Gastroesophageal sphincter (tissue), 4 donors: ENCODE data around the gene ZNRF2. TPM values are rescaled to one million over a fixed set of nuclear protein-coding genes. Genes with fewer than 3 reads are reported as not detected.

Experiments used
- ATAC-seq: fragments of 150-250 bp; one replicate; pipeline ENCODE4 v1.9.1; 2016; ENCODE audit warnings: mild to moderate bottlenecking, moderate library complexity
- H3K27ac ChIP-seq, 4 donors: fragments of 200-600 bp; sonication (generic) in 3 of 4; 1 replicate in 3 of 4; 2 replicates in 1 of 4; pipeline ENCODE4 v1.5.1; 2016 to 2019
- H3K27me3 ChIP-seq: fragments of 200-600 bp; sonication (generic); one replicate; pipeline ENCODE4 v1.5.1; 2019
- H3K36me3 ChIP-seq, 2 donors: fragments of 200-600 bp; sonication (generic); one replicate each; pipeline ENCODE4 v1.5.1; 2019; ENCODE audit warnings: control low read depth in 1 of 2
- H3K4me1 ChIP-seq, 3 donors: fragments of 200-600 bp; sonication (generic); 1 replicate in 2 of 3; 2 replicates in 1 of 3; pipeline ENCODE4 v1.5.1; 2016 to 2019; ENCODE audit warnings: control low read depth in 2 of 3
- H3K4me3 ChIP-seq, 2 donors: fragments of 200-600 bp; sonication (generic); one replicate each; pipeline ENCODE4 v1.5.1; 2019; ENCODE audit warnings: mild to moderate bottlenecking in 1 of 2, moderate library complexity in 1 of 2
- H3K9me3 ChIP-seq, 3 donors: fragments of 200-600 bp; sonication (generic); one replicate each; pipeline ENCODE4 v1.5.1; 2017 to 2019; ENCODE audit warnings: control low read depth in 2 of 3
- CTCF ChIP-seq, 4 experiments: fragments of 200-600 bp in 2 of 4; fragments of 450-650 bp in 2 of 4; sonication (generic) in 1 of 4; IDR thresholded peaks; one replicate each; pipeline ENCODE4 v1.5.1; 2017 to 2019; ENCODE audit warnings: antibody characterized with exemption in 4 of 4, mild to moderate bottlenecking in 2 of 4, moderate library complexity in 2 of 4
- EP300 ChIP-seq: sonication (generic); formaldehyde crosslinking; IDR thresholded peaks from one replicate; pipeline ENCODE4 v1.6.1; 2017; ENCODE audit warnings: antibody characterized with exemption, mild to moderate bottlenecking
- POLR2A ChIP-seq, 2 donors: fragments of 450-650 bp; IDR thresholded peaks; one replicate each; pipeline ENCODE4 v1.6.1; 2017; ENCODE audit warnings: antibody characterized with exemption in 2 of 2, mild to moderate bottlenecking in 2 of 2, moderate library complexity in 1 of 2
- POLR2AphosphoS5 ChIP-seq: sonication (generic); formaldehyde crosslinking; IDR thresholded peaks from one replicate; pipeline ENCODE4 v1.6.1; 2017; ENCODE audit warnings: antibody characterized with exemption
- WGBS, 2 donors: methylation state at CpG; one replicate each; pipeline ENCODE4 v1.1.5; 2018; ENCODE audit warnings: low coverage in 1 of 2; 5-methylcytosine and 5-hydroxymethylcytosine counted together
- total RNA-seq, 4 donors: library from RNA; depleted of rRNA; stranded (reverse); fragments of >200 nt; gene quantifications; one replicate each; pipeline ENCODE4 v1.1.0, GENCODE V29; 2016

Gene ZNRF2
- total RNA-seq, 4 donors from 2014 or later, result 12.5 to 20.9 (median 18.6) TPM

DNA sequence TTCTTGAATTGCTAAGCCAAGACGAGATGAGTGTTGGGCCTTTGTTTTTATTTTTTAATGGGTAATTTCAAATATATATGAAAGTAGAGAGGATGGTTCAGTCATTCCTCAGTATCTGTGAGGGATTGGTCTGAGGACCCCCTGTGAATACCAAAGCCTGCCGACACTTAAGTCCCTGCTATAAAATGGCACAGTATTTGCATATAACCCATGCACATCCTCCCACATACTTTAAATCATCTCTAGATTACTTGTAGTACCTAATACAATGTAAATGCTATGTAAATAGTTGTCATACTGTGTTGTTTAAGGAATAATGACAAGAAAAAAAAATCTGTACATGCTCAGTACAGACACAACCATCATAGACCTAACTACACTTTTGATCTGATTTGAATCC lies 120.8 kb downstream of the ZNRF2 start:
- Histone ChIP-seq H3K27me3 (no peaks in the 10 kb centered on the region), H3K27ac (no peak overlapping the region), H3K4me3 (no peak overlapping the region), H3K36me3 (peaks cover 0 to 12% of the 10 kb centered on the region in 2 donors), H3K4me1 (no peaks in the 10 kb centered on the region), H3K9me3 (no peaks in the 10 kb centered on the region)
- no peak for TF ChIP-seq CTCF (IDR thresholded peaks at IDR 0.05)
- no peak for TF ChIP-seq POLR2AphosphoS5
- no peak for TF ChIP-seq EP300
- TF ChIP-seq POLR2A (IDR thresholded peaks at IDR 0.05), result no peak
- ATAC-seq, result no peak
- WGBS, 2 donors, result 100% methylated on average over 2 of the region's 2 CpGs

GRCh38 chr7:30406664-30407425 lies 122.4 kb downstream of the ZNRF2 start:
- no peaks in the 10 kb centered on the region for H3K9me3 ChIP-seq
- TF ChIP-seq POLR2A (IDR thresholded peaks at IDR 0.05) (no peak), EP300 (no peak), POLR2AphosphoS5 (no peak), CTCF (IDR thresholded peaks at IDR 0.05) (no peak)
- 89 to 95% methylated on average over 7 to 13 of the region's 13 CpGs for WGBS, 2 donors
- H3K36me3 ChIP-seq, result peaks cover 0 to 12% of the 10 kb centered on the region in 2 donors
- no peak overlapping the region for H3K4me3 ChIP-seq
- H3K27me3 ChIP-seq, result no peaks in the 10 kb centered on the region
- ATAC-seq, result no peak
- H3K4me1 ChIP-seq, result no peaks in the 10 kb centered on the region
- no peak overlapping the region for H3K27ac ChIP-seq

DNA sequence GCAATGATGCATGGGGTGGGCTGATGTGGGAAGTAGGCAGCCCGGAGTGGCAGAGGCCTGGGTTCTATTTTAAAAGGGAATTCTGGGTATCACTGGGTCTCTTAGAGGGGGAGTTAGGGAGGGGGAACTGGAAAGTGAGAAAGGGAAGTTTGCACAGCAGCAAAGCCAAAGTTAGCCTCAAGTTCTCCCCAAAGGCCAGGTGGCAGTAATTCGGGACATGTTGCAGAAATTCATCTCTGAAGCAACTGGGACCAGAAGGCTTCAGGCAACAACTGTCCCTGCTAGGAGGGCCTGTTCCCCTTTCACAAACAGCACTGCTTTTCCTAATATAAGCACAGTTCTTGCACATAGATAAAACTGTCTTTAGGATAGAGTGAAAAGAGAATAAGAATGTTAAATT lies 126.8 kb downstream of the ZNRF2 start:
- 72 to 100% methylated on average over 1 to 2 of the region's 2 CpGs for WGBS, 2 donors
- H3K4me1 ChIP-seq, result peaks cover 0 to 9% (median 0%) of the 10 kb centered on the region in 3 donors
- H3K4me3 ChIP-seq, result no peak overlapping the region
- TF ChIP-seq POLR2AphosphoS5 (no peak), POLR2A (IDR thresholded peaks at IDR 0.05) (no peak), EP300 (no peak), CTCF (IDR thresholded peaks at IDR 0.05) (no peak)
- H3K27ac ChIP-seq, result no peak overlapping the region
- H3K36me3 ChIP-seq, result no peaks in the 10 kb centered on the region
- no peaks in the 10 kb centered on the region for H3K9me3 ChIP-seq
- H3K27me3 ChIP-seq, result no peaks in the 10 kb centered on the region
- ATAC-seq, result no peak

GRCh38 chr7:30411897-30412296 lies 127.5 kb downstream of the ZNRF2 start:
- ATAC-seq, result no peak
- peaks cover 0 to 9% (median 0%) of the 10 kb centered on the region in 3 donors for H3K4me1 ChIP-seq
- no peaks in the 10 kb centered on the region for H3K9me3 ChIP-seq
- H3K27me3 ChIP-seq, result no peaks in the 10 kb centered on the region
- H3K27ac ChIP-seq, result no peak overlapping the region
- no peak for TF ChIP-seq CTCF (IDR thresholded peaks at IDR 0.05)
- TF ChIP-seq POLR2A (IDR thresholded peaks at IDR 0.05), result no peak
- TF ChIP-seq EP300, result no peak
- no peak for TF ChIP-seq POLR2AphosphoS5
- 72 to 83% methylated on average over 1 to 3 of the region's 3 CpGs for WGBS, 2 donors
- no peaks in the 10 kb centered on the region for H3K36me3 ChIP-seq
- no peak overlapping the region for H3K4me3 ChIP-seq
